ENCODE results near the gene PPP2R2D.

PPP2R2D gene

GRCh38 chr10:132003282-132003924, 102.6 kb downstream of the PPP2R2D start:
- no peak for DNase-seq

- no peak for DNase-seq
Measured at GRCh38 chr10:132004052-132004451, 103.2 kb downstream of the PPP2R2D start.

DNA sequence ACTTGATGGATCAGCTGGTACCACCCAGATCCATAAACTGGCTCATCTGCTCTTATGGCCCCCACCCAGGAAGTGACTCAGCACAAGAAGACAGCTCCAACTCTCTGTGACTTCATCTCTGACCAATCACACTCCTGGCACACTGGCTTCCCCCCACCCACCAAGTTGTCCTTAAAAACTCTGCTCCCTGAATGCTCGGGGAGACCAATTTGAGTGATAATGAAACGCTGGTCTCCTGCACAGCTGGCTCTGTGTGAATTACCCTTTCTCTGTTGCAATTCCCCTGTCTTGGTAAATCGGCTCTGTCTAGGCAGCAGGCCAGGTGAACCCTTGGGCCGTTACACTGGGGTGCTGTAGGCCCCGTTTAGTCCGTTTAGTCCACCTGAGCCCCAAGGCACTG, 104.3 kb downstream of the PPP2R2D start:
- DNase-seq: peak; percentile 22 to 30 (median 26)

- DNase-seq: no peak
Measured at GRCh38 chr10:132006966-132007365, 106.2 kb downstream of the PPP2R2D start.

- no peak for DNase-seq
Measured at GRCh38 chr10:132007681-132008080, 106.9 kb downstream of the PPP2R2D start.

Data from suppressor macrophage treated with lipopolysaccharide for 1 hour (primary cell).